GM18511 (cell line): ENCODE results near the gene DLGAP1.

ENCODE experiments used
- ATAC-seq: cut with Tn5 transposase; IDR thresholded peaks from one replicate; pipeline ENCODE4 v1.9.1; 2021; ENCODE audit warnings: mild to moderate bottlenecking, moderate library complexity; ENCODE audit not compliant: unreplicated experiment

The DLGAP1 gene

DNA sequence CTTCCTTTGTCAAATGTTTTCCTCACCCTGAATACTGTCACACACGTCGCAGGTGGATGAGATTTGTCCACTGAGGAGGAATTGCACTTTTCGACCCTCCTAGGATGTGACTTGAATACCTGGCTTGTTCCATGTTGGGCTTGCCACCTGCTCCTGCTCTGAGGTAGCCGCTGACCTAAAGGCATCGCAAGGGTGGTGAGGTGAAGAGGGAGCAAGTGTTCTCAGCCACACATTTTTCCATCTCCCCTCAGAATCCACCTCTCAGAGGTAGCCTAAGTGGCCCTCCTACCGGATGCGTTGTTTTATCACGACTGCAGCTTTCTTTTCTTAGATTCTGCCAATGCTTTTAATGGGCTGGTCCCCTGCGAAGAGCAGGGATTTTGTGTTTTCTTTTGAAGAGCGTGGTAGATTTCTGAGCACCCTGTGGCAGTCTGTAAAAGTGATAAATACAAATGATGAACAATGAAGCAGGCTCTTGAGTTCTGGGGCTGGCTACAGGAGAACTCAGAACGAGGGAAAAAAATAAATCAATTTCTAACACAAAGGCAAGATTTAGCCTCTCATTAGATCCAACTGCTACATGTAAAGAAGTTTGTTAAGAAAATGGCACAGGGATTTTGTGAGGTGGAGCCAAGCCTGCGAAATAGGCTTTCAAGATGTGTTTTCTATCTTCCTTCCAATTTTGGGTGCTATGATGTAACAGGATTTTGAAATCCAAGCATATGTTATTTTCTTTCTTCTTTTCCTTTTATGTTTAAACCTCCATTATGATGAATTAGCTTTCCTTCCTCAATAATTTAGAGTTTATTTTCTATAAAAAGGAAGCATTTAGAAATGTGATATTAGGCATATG is 618.4 kb downstream of the DLGAP1 start:
- ATAC-seq, result no peak

DNA sequence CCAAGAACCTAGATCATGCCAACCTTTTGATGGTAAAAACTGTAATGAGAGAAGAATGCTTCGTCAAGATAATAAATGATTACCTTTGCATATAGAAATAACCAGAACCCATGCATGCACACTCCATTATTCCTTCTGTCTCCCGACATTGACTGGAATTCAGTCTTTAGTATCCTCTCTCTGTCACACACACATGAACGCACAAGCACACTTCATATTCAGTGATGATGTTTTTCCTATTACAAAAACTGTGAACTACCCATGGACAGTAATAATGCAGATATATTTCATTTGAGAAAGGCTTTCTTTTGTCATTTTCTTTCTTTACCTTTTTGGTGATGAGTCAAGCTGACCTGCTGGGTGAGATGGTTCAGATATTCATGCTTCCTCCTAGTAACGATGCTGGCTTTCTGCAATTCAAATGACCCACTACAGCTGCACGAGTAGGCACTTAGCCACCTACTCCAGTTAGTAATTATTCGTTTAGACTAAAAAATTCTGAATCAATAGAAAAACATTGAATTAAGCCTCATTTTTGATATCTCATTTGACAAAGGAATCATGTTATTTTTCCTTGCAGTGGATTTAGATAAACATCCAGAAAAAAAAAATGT is 623.0 kb downstream of the DLGAP1 start:
- no peak for ATAC-seq

DNA sequence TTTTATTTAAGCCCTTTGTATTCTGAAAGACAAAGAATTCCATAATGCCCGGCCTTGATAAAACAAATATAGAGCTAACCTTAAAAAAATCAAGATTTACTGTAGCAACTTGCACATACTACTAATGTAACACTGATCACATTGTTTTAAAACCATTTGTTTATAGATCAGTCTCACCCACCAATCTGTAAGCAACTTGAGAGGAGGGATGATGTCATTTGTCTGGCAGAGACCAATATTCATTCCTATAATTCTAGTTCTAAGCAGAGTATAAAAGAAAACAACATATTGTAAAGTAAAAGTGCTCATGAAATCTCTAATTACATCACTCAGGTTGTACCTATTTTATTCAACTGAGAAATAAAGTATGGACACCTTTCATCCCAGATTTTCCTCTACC is 624.5 kb downstream of the DLGAP1 start:
- ATAC-seq, result no peak

DNA sequence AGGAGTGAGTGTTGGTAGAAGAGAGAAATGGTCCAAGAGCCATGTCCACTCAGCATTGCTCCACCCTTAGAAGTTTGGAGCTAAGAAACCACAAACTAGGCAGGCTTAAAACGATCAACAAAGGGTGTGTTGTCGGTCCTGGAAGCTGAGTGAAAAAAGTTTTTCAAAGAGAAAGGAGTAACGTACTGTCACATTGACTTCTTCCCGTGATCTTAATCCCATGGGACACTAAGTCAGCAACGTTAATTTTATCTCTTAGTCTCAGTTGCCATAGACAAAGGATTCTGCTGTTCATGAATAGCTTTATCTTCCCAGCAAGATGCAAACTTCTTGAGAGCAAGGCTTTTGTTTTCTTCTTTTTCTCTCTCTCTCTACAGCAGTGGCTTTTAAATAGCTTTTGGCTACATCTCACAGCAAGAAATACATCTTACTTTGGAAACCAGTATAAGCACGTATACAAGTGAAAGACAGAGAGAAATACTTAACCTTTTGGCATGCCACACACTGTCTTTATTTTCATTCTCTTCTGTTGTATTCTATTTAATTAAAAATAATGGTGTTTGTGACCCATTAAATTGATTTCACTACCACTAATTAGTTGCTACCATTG is 627.8 kb downstream of the DLGAP1 start:
- no peak for ATAC-seq

DNA sequence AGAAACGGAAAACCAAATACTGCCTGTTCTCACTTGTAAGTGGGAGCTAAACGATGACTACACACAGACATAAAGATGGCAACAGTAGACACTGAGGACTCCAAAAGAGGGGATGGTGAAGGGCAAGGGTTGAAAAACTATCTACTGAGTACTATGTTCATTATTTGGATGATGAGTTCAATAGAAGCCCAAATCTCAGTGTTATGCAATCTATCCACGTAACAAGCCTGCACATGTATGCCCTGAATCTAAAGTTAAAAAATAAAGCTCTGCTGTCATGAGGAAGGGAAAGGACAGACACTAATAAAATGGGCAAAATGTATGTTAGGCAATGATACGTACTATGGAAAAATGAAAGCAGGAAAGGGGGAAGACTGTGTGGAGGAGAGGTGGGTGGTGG is 629.1 kb downstream of the DLGAP1 start:
- no peak for ATAC-seq

DNA sequence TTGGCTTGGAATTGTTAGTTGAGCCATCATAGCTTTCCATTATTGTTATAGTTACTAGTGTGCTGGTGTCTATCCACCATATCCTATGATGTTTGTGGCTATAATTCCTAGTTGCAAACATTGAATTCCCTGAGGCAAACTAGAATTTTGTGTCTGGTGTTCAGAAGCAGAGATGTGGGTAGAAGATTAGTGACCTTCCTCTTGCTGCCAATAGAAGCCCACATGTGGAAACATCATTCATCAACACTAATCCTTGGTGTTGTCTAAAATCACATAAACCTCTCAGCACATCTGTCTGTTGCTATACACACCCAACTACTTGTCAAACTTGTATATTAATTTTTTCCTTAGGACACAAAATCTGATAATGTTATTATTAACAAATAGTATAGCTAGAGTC is 631.0 kb downstream of the DLGAP1 start:
- ATAC-seq, result no peak

DNA sequence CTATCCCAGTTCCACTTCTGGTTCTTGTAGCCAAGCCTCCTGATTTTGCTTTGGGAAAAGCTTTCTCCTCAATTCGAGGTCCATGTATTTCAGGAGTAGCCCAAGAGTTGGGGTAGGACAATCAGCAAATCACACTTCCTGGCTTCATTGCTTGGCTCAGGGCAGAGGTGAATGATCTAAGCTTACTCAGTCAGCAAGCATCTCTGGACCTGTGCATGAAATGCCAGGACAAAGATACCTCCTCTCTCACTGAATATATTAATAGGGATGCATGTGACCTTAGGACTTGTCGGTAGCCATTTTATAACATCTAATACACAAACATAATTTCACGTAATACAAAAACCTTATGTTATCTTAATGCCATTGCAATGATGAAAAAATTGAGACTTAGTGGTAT is 632.0 kb downstream of the DLGAP1 start:
- ATAC-seq, result no peak

DNA sequence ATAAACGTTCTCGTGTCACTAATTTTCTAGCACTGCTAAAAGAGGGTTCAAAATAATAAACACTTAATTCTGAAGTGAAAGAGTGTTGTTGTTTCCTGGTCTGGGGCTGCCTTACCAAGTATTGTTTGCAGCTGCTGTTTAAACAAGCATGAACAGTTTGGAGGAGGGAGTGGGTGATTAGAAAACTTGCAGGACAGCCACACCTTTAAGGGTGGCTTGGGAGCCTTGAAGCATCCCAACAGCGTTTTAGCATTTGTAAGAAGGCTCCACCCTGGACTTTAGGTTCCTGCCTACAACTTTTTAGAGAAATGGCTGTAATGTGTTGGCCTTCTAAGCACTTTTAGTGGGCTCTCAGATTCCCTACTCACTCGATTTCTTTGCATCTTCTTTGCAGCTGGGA is 633.6 kb downstream of the DLGAP1 start:
- ATAC-seq, result no peak

DNA sequence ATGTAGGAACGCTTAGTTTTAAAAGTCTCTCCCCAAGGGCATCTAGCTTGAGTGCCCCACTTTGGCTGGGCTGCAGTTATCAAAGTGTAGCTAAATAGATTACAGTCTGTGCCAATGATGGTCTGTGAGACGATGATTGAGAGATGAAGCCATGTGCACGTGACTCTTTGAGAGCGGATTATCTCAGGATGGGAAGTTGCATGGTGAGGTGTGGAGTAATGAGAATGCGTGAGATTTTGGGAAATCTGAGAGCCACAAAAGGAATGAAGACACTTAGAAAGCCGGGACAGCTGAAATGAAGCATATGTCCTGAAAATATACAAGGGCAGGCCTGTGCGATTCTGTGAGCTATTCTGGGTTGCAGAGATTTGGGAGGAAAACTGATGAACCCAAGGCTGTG is 635.1 kb downstream of the DLGAP1 start:
- no peak for ATAC-seq

DNA sequence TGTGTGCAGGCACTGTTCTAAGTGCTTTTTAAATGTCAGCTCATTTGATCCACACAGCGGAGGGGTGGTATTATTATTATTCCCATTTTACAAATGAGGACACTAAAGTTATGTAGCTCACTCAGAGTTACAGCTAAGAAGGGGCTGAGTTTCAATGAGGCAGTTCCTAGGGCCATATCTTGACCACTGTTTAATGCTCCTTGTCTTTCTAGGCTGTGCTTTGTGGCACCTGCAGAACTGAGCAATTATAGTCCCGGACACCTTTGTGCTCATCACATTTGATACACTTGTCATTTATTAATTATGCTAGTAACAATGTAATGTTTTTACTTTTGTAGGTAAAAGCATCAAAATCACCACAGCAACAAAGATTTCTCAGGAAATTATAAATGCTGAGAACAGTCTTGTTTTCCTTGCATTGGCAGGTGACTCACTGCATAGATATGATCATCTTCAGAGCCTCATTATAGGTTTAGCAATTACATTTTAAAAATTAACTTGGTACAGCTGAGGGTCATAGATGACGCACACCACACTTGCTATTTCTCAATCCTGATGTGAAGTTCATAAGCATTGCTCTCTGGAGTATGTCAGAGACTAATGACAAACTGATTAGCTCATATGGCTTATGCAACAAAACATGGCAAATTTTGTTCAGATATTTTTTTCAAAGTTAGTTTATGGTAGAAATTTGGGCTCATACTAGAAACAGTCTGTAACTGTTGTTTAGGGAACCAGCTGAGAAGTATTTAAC is 638.3 kb downstream of the DLGAP1 start:
- ATAC-seq, result no peak

DNA sequence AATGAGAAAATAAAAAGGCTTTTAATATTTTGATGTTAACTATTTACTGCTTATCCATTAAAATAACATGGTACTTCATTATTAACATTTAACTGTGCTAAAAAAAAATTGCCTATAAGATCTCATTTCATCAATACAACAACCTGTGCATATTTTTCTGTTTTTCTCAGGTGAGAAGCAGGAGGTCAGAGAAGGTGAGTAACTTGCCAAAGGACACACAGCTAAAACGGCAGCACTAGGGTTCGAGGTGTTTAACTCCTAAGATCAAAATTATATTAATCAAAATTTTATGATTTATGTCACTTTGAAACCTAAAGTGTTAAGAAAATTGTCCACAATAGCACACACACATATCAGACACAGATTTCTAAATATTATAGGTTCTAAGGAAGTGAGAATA is 639.1 kb downstream of the DLGAP1 start:
- ATAC-seq, result no peak

DNA sequence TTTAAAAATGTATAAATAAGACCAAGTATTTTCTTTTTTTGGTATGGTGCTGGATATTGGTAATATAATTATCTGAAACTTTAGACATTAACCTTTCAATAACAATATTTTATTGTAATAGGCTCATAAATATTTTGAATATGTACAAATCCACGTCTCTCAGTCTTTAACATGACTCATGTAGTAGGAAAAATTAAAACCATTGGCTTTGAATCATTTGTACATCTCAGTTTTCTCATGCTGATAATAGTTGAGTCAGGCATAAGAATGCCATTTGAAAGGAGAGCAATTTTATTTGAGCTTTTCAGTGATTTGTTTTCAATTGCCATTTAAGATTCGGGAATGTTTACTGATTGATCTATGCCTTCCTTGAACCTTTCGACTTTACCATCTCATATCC is 640.3 kb downstream of the DLGAP1 start:
- no peak for ATAC-seq

DNA sequence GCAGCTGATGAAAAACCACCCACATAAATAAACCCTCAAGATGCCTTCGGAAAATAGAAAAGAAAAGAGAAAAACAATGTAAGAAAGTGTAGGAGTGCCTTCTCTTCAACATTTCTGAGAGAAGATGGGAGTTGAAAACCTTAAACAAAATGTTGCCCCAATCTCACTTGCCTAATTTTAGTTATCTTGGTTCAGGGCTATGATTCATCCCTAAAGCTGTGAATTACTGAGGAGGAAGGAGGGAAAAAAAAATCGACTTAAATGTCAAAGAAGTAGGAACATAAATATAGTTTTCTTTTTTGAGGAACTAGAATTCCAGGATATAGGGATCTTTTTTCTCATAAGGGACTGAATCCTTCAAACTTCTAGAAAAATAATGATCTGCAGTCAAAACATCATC is 644.8 kb downstream of the DLGAP1 start:
- ATAC-seq, result no peak

DNA sequence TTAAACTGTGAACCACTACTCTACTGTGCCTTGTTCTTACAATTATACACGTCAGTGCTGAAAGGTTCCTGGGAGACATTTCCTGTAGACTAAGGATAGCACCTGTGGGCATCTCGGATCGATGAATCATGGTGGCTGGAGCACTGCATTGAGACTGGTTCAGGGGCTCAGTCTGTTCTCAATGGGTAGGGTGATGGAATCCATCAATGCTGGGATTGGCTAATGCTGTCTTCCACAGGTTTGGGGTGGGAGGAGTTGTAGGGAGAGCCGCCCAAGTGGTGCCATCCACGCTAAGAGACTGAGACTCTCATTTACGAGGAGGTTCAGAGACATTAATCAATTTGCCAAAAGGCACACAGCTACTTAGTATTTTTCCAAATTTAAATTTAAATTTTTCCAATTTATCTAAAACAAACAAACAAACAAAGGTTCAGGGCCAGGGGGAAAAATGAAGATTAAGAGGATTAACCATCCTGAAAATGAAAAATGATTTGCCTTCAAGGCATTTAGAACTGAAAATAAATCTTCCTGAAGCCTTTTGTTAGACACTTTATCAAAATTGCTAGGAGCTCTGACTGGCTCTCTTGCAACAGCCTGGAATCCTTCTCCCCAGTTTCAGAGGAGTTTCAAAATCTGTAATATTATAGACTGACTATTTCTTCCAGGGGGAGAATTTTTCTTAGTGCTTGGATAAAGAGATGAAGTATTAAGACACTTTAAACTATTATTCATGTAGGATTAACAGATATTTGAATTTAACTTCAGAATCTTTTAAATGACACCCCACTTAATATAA is 645.9 kb downstream of the DLGAP1 start:
- no peak for ATAC-seq

DNA sequence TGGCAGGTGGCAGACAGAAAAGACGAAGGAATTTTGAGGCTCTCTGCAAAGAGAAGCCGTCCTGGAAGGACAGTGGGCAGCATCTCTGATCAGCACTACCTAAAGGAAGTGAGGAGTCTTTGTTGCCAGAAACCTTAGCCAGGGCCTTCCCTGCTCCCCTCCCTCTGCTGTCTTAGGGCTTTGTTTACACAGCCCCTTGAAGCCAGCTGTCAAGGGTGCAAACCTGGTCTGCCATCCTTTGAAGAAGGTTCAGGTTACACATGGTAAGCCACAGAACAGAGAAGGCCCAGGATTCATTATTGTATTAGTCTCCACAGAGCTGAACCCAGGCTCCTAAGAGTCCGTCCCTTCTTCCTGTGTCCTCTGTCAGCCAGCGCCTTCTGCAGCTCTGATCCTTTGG is 648.5 kb downstream of the DLGAP1 start:
- no peak for ATAC-seq

DNA sequence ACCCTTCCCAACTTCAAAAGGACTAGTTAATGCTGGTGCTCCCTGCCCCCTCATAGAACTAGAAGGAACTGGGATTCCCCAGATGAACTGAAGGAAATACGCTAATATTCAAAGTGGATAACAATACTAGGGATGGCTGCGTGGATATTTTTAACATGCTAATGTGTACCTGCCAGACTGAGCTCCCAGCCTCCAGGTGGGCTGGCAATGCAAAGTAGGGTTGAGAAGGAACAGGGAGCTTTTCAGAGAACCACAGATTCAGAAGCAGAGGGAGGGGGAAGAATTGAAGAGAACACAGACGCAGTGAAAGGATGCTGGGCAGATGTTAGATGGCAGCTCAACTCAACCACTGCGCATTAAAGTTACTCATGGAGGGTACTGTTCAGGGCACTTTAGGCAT is 650.8 kb downstream of the DLGAP1 start:
- ATAC-seq, result no peak

DNA sequence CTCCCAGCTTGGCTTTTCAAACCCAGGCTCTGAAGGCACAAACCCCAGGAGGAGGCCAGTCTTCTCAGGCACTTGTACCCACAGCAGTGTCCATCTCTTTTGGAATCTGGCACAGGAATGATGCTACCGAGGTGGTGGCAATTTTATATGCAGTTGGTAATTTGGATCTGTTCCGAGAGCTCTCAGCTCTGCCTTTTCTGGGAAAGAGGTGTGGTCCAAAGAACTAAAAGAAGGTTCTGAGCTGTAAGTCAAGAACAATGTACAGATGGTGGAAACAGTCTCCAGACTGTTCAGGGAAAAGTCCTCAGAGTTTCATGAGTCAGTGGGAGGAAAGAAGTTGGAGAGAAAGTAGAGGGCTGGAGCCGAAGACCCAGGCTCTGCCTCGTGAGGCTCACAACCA is 651.8 kb downstream of the DLGAP1 start:
- ATAC-seq, result no peak

DNA sequence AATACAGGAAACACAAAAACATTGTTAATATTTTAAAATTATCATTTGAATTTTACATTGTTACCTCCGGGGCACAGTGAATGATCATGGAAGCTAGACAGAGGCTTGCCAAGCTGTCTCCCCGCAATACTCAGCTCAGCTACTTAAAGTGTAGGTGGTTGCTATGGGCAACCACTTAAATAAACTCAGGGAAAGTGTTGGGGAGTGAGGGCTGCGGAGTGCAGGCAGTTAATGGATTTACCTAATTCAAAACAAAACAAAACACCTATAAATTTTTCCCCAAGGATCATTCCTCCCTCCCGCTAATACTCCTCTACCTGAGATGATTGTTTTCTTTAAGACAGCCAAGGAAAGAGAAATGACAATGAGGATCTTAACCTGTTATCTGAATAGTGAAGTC is 655.6 kb downstream of the DLGAP1 start:
- ATAC-seq, result no peak

DNA sequence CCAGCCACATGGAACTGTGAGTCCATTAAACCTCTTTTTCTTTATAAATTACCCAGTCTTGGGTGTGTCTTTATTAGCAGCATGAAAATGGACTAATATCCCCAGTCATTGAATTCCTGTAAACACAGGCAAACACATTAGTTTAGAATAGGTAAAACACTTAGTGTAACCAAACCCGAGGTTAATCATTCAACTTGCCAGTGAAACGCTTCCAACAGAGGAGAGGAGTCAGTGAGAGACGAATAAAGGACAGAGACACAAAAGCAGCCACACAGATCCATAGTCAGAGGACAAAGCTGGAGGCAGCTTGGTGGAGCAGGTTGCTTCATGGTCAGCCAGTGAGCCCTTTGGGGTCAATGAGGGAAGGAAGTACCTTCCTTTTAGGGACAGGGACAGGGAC is 657.1 kb downstream of the DLGAP1 start:
- no peak for ATAC-seq

DNA sequence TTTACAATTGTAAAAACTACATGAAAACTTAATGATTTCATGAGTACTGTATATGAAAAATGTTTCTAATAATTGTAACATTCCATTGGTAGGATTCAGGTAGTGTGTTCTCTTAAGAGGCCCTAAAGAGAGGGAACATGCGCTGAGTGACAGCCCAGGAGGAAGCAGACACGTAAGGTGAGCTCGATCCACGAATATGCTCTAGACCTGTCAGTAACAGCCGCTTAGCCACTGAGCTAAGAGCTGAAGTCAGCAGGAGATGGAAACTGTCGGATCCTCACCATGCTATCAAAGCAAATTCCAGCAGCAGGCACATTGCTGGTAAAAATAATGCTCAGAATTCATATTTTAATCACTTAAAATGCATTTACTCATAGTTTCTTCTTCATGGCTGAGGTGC is 658.7 kb downstream of the DLGAP1 start:
- no peak for ATAC-seq
